ENCODE results near the gene SLPI. TPM values are rescaled to one million over a fixed set of nuclear protein-coding genes. Genes with fewer than 3 reads are reported as not detected.

Gene SLPI
- total and polyA plus RNA-seq, 2 of the 13 experiments (the other 11 are each of a cell fraction or from before 2014, with no cell fraction given), result 0.13 TPM; not detected in 1

- TF ChIP-seq GMEB2 (CRISPR knock-in tag; IDR thresholded peaks at IDR 0.05; ENCODE audit: low read depth), result no peak
- peak; percentile 63; the same call in 1 of the 2 replicates for TF ChIP-seq HBP1 (CRISPR knock-in tag; IDR thresholded peaks at IDR 0.05; ENCODE audit: low read depth)
- TF ChIP-seq ARID2 (CRISPR knock-in tag; IDR thresholded peaks at IDR 0.05; ENCODE audit: borderline replicate concordance), result no peak
- no peak for TF ChIP-seq GATA4 (IDR thresholded peaks at IDR 0.05; ENCODE audit: borderline replicate concordance, low read depth)
- TF ChIP-seq ZNF7 (CRISPR knock-in tag; IDR thresholded peaks at IDR 0.05), result no peak
- no peak for TF ChIP-seq ZNF552 (CRISPR knock-in tag; IDR thresholded peaks at IDR 0.05; ENCODE audit: borderline replicate concordance)
- TF ChIP-seq NFE2L1 (CRISPR knock-in tag; IDR thresholded peaks at IDR 0.05; ENCODE audit: borderline replicate concordance), result 0 out of 2 replicates have a peak, but pooled peaks have one; percentile 28
- TF ChIP-seq ARHGAP35 (CRISPR knock-in tag; IDR thresholded peaks at IDR 0.05; ENCODE audit: borderline replicate concordance), result 0 out of 2 replicates have a peak, but pooled peaks have one; percentile 31
- TF ChIP-seq ATF5 (CRISPR knock-in tag; IDR thresholded peaks at IDR 0.05; ENCODE audit: low read depth), result no peak
- TF ChIP-seq E2F1 (CRISPR knock-in tag; IDR thresholded peaks at IDR 0.05), result 0 out of 2 replicates have a peak, but pooled peaks have one; percentile 19
- peak; percentile 43 for TF ChIP-seq BORCS8-MEF2B (CRISPR knock-in tag; IDR thresholded peaks at IDR 0.05)
- TF ChIP-seq HHEX (CRISPR knock-in tag; IDR thresholded peaks at IDR 0.05), result no peak
- no peak for TF ChIP-seq KAT2B (IDR thresholded peaks at IDR 0.05; ENCODE audit: borderline replicate concordance, low read depth, low read length)
- no peak for TF ChIP-seq MTA3 (CRISPR knock-in tag; IDR thresholded peaks at IDR 0.05)
- no peak for TF ChIP-seq CCAR2 (optimal IDR thresholded peaks at IDR 0.05; ENCODE audit: low read depth, low read length)
- 0 out of 2 replicates have a peak, but pooled peaks have one; percentile 27 for TF ChIP-seq TGIF2 (CRISPR knock-in tag; IDR thresholded peaks at IDR 0.05)
- TF ChIP-seq KMT2A (CRISPR knock-in tag; IDR thresholded peaks at IDR 0.05), result no peak
- peak; percentile 59; the same call in 1 of the 2 replicates for TF ChIP-seq GABPB1 (CRISPR knock-in tag; IDR thresholded peaks at IDR 0.05)
- 0 out of 2 replicates have a peak, but pooled peaks have one; percentile 29 for TF ChIP-seq KLF13 (CRISPR knock-in tag; IDR thresholded peaks at IDR 0.05)
- TF ChIP-seq ETV6 (CRISPR knock-in tag; conservative IDR thresholded peaks at IDR 0.05), result 0 out of 2 replicates have a peak, but pooled peaks have one; percentile 23
- no peak; the same call in 1 of the 2 replicates for TF ChIP-seq ZNF160 (CRISPR knock-in tag; IDR thresholded peaks at IDR 0.05)
- 0 out of 2 replicates have a peak, but pooled peaks have one; percentile 29 for TF ChIP-seq ZMYM4 (CRISPR knock-in tag; IDR thresholded peaks at IDR 0.05)
- no peak for TF ChIP-seq ZNF232 (CRISPR knock-in tag; IDR thresholded peaks at IDR 0.05; ENCODE audit: borderline replicate concordance)
- TF ChIP-seq PHF8 (CRISPR knock-in tag; IDR thresholded peaks at IDR 0.05), result 0 out of 2 replicates have a peak, but pooled peaks have one; percentile 23
- TF ChIP-seq CAMTA2 (CRISPR knock-in tag; IDR thresholded peaks at IDR 0.05; ENCODE audit: borderline replicate concordance), result 0 out of 2 replicates have a peak, but pooled peaks have one; percentile 38
Measured at GRCh38 chr20:45293041-45294002, 39.0 kb upstream of the SLPI start (continued).
